Mesendoderm (in vitro differentiated cells): ENCODE results near the gene TIA1.

Experiments used
- DNase-seq: peaks from one replicate; pipeline ENCODE4 v3.0.0; 2013
- H2AK5ac ChIP-seq: 2 replicates; pipeline ENCODE4 v1.6.1; 2013; ENCODE audit warnings: low read length, inconsistent platforms
- H2BK120ac ChIP-seq: 2 replicates; pipeline ENCODE4 v1.6.1; 2013; ENCODE audit warnings: low read depth, mild to moderate bottlenecking, low read length, moderate library complexity, mixed read lengths
- H2BK15ac ChIP-seq: replicated peaks from 2 replicates; pipeline ENCODE4 v1.6.1; 2013; ENCODE audit warnings: low read depth, mild to moderate bottlenecking, moderate library complexity
- H2BK5ac ChIP-seq: 2 replicates; pipeline ENCODE4 v1.6.1; 2013; ENCODE audit warnings: low read length, inconsistent platforms
- H3K18ac ChIP-seq: 2 replicates; pipeline ENCODE4 v1.6.1; 2013; ENCODE audit warnings: mild to moderate bottlenecking, low read length, mixed read lengths
- H3K23ac ChIP-seq: one replicate; pipeline ENCODE4 v1.6.1; 2013; ENCODE audit warnings: low read length
- H3K27ac ChIP-seq: 2 replicates; pipeline ENCODE4 v1.5.1; 2013; ENCODE audit warnings: low read depth, mild to moderate bottlenecking, inconsistent platforms, low read length, moderate library complexity
- H3K27me3 ChIP-seq: 2 replicates; pipeline ENCODE4 v1.6.1; 2013; ENCODE audit warnings: low read length, control low read depth, mild to moderate bottlenecking, inconsistent platforms; ENCODE audit not compliant: insufficient read depth, poor library complexity
- H3K36me3 ChIP-seq: 2 replicates; pipeline ENCODE4 v1.6.1; 2013; ENCODE audit warnings: low read length, inconsistent platforms; ENCODE audit not compliant: control insufficient read depth, insufficient read depth
- H3K4ac ChIP-seq: one replicate; pipeline ENCODE4 v1.6.1; 2013; ENCODE audit warnings: low read depth, mild to moderate bottlenecking, low read length, moderate library complexity
- H3K4me1 ChIP-seq: 2 replicates; pipeline ENCODE4 v1.6.1; 2013; ENCODE audit warnings: low read depth, low read length, inconsistent platforms; ENCODE audit not compliant: control insufficient read depth
- H3K4me2 ChIP-seq: 2 replicates; pipeline ENCODE4 v1.6.1; 2013; ENCODE audit warnings: low read length
- H3K4me3 ChIP-seq: 2 replicates; pipeline ENCODE4 v1.5.1; 2013; ENCODE audit warnings: mild to moderate bottlenecking, low read length
- H3K56ac ChIP-seq: one replicate; pipeline ENCODE4 v1.6.1; 2013; ENCODE audit warnings: low read length
- H3K79me1 ChIP-seq: 2 replicates; pipeline ENCODE4 v1.6.1; 2013; ENCODE audit warnings: low read length, inconsistent platforms
- H3K79me2 ChIP-seq: 2 replicates; pipeline ENCODE4 v1.6.1; 2013; ENCODE audit warnings: mild to moderate bottlenecking, low read length; ENCODE audit not compliant: control insufficient read depth, insufficient read depth
- H3K9ac ChIP-seq: 2 replicates; pipeline ENCODE4 v1.6.1; 2013; ENCODE audit warnings: low read length, inconsistent platforms
- H4K5ac ChIP-seq: one replicate; pipeline ENCODE4 v1.6.1; 2013; ENCODE audit warnings: low read length
- H4K8ac ChIP-seq: one replicate; pipeline ENCODE4 v1.6.1; 2013; ENCODE audit warnings: low read depth, mild to moderate bottlenecking, control low read depth, low read length, moderate library complexity
- WGBS: extraction: QIAGEN DNeasy Blood & Tissue Kit; methylation state at CpG from one replicate; pipeline ENCODE4 v1.1.7; 2013; ENCODE audit warnings: low lambda C conversion rate, missing lambda C conversion rate; ENCODE audit not compliant: insufficient coverage; ENCODE audit errors: extremely low coverage; 5-methylcytosine and 5-hydroxymethylcytosine counted together

The TIA1 gene

DNA sequence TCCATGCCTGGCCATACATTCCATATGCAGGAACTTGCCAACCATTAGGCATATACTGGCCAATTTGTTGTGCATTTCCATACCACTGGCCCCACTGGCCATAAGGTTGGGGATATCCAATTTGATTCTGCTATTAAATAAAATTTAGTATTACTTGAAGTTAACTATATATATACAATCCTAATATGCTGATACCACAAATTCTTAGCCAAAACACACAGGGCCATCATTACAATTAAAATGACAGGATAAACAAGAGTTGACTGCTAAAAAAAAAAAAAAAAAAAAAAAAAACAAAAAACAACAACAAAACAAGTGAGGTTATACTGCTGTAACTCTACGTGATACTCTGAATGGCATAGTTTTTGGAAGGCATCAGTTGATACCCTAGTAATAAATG lies 34.1 kb downstream of the TIA1 start:
- Histone ChIP-seq H3K56ac (no peak overlapping the region), H2BK120ac (no peak overlapping the region), H3K79me2 (no peaks in the 10 kb centered on the region), H3K23ac (no peak overlapping the region), H3K27ac (no peak overlapping the region), H2BK15ac (no peak overlapping the region), H4K5ac (no peak overlapping the region), H2BK5ac (no peak overlapping the region), H2AK5ac (no peak overlapping the region), H3K4me3 (no peak overlapping the region), H3K4me1 (no peaks in the 10 kb centered on the region), H3K4me2 (no peak overlapping the region), H3K9ac (no peak overlapping the region), H3K79me1 (no peaks in the 10 kb centered on the region), H3K4ac (no peak overlapping the region), H3K27me3 (no peaks in the 10 kb centered on the region), H3K36me3 (peaks cover 1% of the 10 kb centered on the region), H3K18ac (no peak overlapping the region), H4K8ac (no peak overlapping the region)
- WGBS, result no CpG with 5 or more reads among the region's 1 CpG
- DNase-seq, result no peak

DNA sequence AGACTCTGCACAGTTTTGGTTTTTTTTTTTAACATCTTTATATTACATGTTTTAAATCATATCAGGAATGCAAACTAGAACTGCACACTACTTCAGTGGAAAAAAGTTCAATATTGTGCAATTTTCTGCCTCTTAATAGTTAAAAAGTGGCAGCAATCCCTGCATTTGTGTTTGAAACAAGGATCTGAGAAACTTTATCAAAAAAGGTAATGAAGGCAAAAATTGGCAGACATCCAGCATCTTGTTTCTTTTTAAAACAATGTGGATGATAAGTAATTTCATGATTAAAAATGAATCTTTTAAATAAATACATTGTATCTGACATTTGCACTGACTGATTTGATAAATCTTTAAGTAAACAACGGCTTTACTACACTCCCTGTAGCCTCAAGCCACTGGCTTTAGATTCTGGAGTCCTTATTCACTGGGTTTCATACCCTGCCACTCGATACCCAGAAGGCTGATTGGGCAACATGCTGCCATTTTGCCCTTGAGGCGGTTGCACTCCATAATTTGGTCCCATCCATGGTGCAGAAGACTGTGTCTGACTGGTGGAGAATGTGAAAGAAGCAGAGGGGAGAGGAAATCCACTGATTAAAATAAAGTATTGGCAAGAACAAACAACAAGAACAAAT lies 36.0 kb downstream of the TIA1 start:
- H3K18ac ChIP-seq, result no peak overlapping the region
- DNase-seq, result no peak
- WGBS, result no CpG with 5 or more reads among the region's 3 CpGs
- H3K9ac ChIP-seq, result no peak overlapping the region
- no peaks in the 10 kb centered on the region for H3K79me1 ChIP-seq
- H3K27ac ChIP-seq, result no peak overlapping the region
- no peak overlapping the region for H2BK15ac ChIP-seq
- no peak overlapping the region for H3K4me2 ChIP-seq
- H3K79me2 ChIP-seq, result no peaks in the 10 kb centered on the region
- H3K56ac ChIP-seq, result no peak overlapping the region
- H3K27me3 ChIP-seq, result no peaks in the 10 kb centered on the region
- no peak overlapping the region for H2BK5ac ChIP-seq
- no peak overlapping the region for H2BK120ac ChIP-seq
- H3K4ac ChIP-seq, result no peak overlapping the region
- no peak overlapping the region for H4K8ac ChIP-seq
- H3K4me3 ChIP-seq, result no peak overlapping the region
- no peaks in the 10 kb centered on the region for H3K4me1 ChIP-seq
- no peak overlapping the region for H4K5ac ChIP-seq
- H3K23ac ChIP-seq, result no peak overlapping the region
- H3K36me3 ChIP-seq, result peaks cover 1% of the 10 kb centered on the region
- H2AK5ac ChIP-seq, result no peak overlapping the region

DNA sequence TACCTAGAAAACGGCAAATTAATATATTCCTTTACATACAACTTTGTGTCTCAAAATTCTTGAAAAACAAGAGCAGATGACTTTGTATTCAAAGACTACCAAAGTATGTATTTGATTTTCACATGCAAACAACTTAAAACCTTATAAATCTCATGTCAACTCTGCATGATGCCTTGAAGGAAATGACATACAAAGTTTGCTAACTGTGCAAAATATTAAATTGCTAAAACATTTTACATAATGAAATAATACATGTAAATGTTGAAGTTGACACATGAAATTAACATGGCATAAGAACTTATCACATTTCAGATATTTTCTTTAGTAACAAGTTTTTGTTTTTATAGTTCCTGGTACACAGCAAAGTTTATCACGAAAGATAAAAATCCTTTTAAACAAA lies 36.8 kb downstream of the TIA1 start:
- Histone ChIP-seq H3K27ac (no peak overlapping the region), H3K27me3 (no peaks in the 10 kb centered on the region)

GRCh38 chr2:70204452-70204851 lies 44.0 kb downstream of the TIA1 start:
- Histone ChIP-seq H3K4me3 (no peak overlapping the region), H4K8ac (no peak overlapping the region)
- DNase-seq, result no peak

More for the DNA sequence above, 36.8 kb downstream of the TIA1 start:
- Histone ChIP-seq H3K4me1 (no peaks in the 10 kb centered on the region), H3K36me3 (peaks cover 1% of the 10 kb centered on the region), H2BK120ac (no peak overlapping the region), H3K18ac (no peak overlapping the region), H3K4me2 (no peak overlapping the region), H4K8ac (no peak overlapping the region), H3K56ac (no peak overlapping the region), H3K4me3 (no peak overlapping the region), H2BK5ac (no peak overlapping the region), H3K23ac (no peak overlapping the region), H2AK5ac (no peak overlapping the region), H4K5ac (no peak overlapping the region), H3K4ac (no peak overlapping the region), H3K9ac (no peak overlapping the region), H3K79me2 (no peaks in the 10 kb centered on the region), H3K79me1 (no peaks in the 10 kb centered on the region), H2BK15ac (no peak overlapping the region)
- DNase-seq, result no peak
- no CpG with 5 or more reads among the region's 2 CpGs for WGBS

DNA sequence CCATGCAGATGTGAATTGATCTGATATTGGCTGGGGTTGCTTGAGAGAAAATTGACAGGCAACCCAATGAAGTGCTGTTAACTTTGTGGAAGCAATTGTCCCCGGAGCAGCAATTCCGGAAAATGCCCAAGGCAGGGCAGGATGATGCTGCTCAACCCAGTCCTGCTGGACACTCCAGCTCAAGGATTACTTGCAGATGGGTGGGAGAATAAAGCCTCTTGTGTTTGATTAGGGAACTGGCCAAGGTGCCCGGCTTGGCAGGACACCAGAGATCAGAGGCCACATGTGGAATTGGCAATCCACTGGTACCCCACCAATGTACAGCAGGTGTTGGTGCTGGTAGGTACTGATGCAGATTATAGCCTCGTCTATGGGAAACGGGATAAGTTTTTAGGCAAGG lies 45.3 kb downstream of the TIA1 start:
- H3K27me3 ChIP-seq, result no peaks in the 10 kb centered on the region
- H3K79me2 ChIP-seq, result no peaks in the 10 kb centered on the region
- H3K18ac ChIP-seq, result no peak overlapping the region
- no peak overlapping the region for H3K9ac ChIP-seq
- DNase-seq, result no peak
- WGBS, result no CpG with 5 or more reads among the region's 5 CpGs
- no peak overlapping the region for H3K4me3 ChIP-seq
- H2BK15ac ChIP-seq, result no peak overlapping the region
- no peak overlapping the region for H2AK5ac ChIP-seq
- H3K79me1 ChIP-seq, result no peaks in the 10 kb centered on the region
- H3K4me2 ChIP-seq, result no peak overlapping the region
- no peak overlapping the region for H2BK120ac ChIP-seq
- no peak overlapping the region for H3K4ac ChIP-seq
- no peak overlapping the region for H3K27ac ChIP-seq
- H3K56ac ChIP-seq, result no peak overlapping the region
- no peaks in the 10 kb centered on the region for H3K36me3 ChIP-seq
- no peaks in the 10 kb centered on the region for H3K4me1 ChIP-seq
- no peak overlapping the region for H4K8ac ChIP-seq
- no peak overlapping the region for H2BK5ac ChIP-seq
- H3K23ac ChIP-seq, result no peak overlapping the region
- no peak overlapping the region for H4K5ac ChIP-seq

More at GRCh38 chr2:70204452-70204851, 44.0 kb downstream of the TIA1 start:
- H3K9ac ChIP-seq, result no peak overlapping the region
- no peaks in the 10 kb centered on the region for H3K79me2 ChIP-seq
- H3K4me1 ChIP-seq, result no peaks in the 10 kb centered on the region
- no CpG with 5 or more reads among the region's 8 CpGs for WGBS
- no peak overlapping the region for H3K4ac ChIP-seq
- H2BK5ac ChIP-seq, result no peak overlapping the region
- no peak overlapping the region for H3K56ac ChIP-seq
- H3K4me2 ChIP-seq, result no peak overlapping the region
- no peak overlapping the region for H3K23ac ChIP-seq
- H3K79me1 ChIP-seq, result no peaks in the 10 kb centered on the region
- H2BK120ac ChIP-seq, result no peak overlapping the region
- no peak overlapping the region for H3K27ac ChIP-seq
- H4K5ac ChIP-seq, result no peak overlapping the region
- no peak overlapping the region for H2BK15ac ChIP-seq
- no peak overlapping the region for H3K18ac ChIP-seq
- H2AK5ac ChIP-seq, result no peak overlapping the region
- H3K36me3 ChIP-seq, result no peaks in the 10 kb centered on the region
- H3K27me3 ChIP-seq, result no peaks in the 10 kb centered on the region

GRCh38 chr2:70202236-70202806 lies 46.1 kb downstream of the TIA1 start:
- DNase-seq, result no peak
- no peak overlapping the region for H2AK5ac ChIP-seq

More at GRCh38 chr2:70202236-70202806, 46.1 kb downstream of the TIA1 start:
- Histone ChIP-seq H3K79me2 (no peaks in the 10 kb centered on the region), H3K23ac (no peak overlapping the region), H3K4me3 (no peak overlapping the region), H2BK120ac (no peak overlapping the region), H3K18ac (no peak overlapping the region), H3K36me3 (no peaks in the 10 kb centered on the region), H3K4me2 (no peak overlapping the region), H2BK5ac (no peak overlapping the region), H4K5ac (no peak overlapping the region), H3K9ac (no peak overlapping the region), H3K27me3 (no peaks in the 10 kb centered on the region), H3K56ac (no peak overlapping the region), H3K4ac (no peak overlapping the region), H3K27ac (no peak overlapping the region), H3K79me1 (no peaks in the 10 kb centered on the region), H4K8ac (no peak overlapping the region), H2BK15ac (no peak overlapping the region), H3K4me1 (no peaks in the 10 kb centered on the region)
- no CpG with 5 or more reads among the region's 9 CpGs for WGBS
